Endothelial cell of umbilical vein (primary cell): ENCODE data around the gene FAM171A2.

Experiments
- EZH2 ChIP-seq: IDR thresholded peaks from 2 replicates; pipeline ENCODE4 v1.6.1; 2012; ENCODE audit warnings: borderline replicate concordance, low read depth, mild to moderate bottlenecking, moderate library complexity, low read length, inconsistent platforms; ENCODE audit not compliant: severe bottlenecking
- FOS ChIP-seq: IDR thresholded peaks from 2 replicates; pipeline ENCODE4 v1.6.1; 2011; ENCODE audit warnings: mild to moderate bottlenecking, low read length, moderate library complexity, borderline replicate concordance; ENCODE audit not compliant: insufficient read depth
- JUN ChIP-seq: IDR thresholded peaks from 2 replicates; pipeline ENCODE4 v1.6.1; 2011; ENCODE audit warnings: borderline replicate concordance, low read depth; ENCODE audit not compliant: insufficient read length, insufficient read depth
- MYC ChIP-seq: IDR thresholded peaks from one replicate; pipeline ENCODE4 v1.6.1; 2011; ENCODE audit warnings: mild to moderate bottlenecking, low read depth, low read length
- POLR2A ChIP-seq: IDR thresholded peaks from 2 replicates; pipeline ENCODE4 v1.6.1; 2012; ENCODE audit warnings: low read depth, mild to moderate bottlenecking, control low read depth, low read length
- TF ChIP-seq, protein P1 (sequence below), 2 donors: IDR thresholded peaks; 1 replicate in 1 of 2; 2 replicates in 1 of 2; pipeline ENCODE4 v1.5.1; 2011; ENCODE audit warnings: low read length in 2 of 2, mild to moderate bottlenecking in 2 of 2, moderate library complexity in 2 of 2, control low read depth in 1 of 2, inconsistent platforms in 1 of 2, low read depth in 1 of 2; ENCODE audit not compliant: insufficient read depth in 1 of 2; ENCODE audit errors: extremely low read depth in 1 of 2
- TF ChIP-seq, protein P2 (sequence below): IDR thresholded peaks from 2 replicates; pipeline ENCODE4 v1.6.1; 2011; ENCODE audit not compliant: insufficient read depth, insufficient read length

DNA sequence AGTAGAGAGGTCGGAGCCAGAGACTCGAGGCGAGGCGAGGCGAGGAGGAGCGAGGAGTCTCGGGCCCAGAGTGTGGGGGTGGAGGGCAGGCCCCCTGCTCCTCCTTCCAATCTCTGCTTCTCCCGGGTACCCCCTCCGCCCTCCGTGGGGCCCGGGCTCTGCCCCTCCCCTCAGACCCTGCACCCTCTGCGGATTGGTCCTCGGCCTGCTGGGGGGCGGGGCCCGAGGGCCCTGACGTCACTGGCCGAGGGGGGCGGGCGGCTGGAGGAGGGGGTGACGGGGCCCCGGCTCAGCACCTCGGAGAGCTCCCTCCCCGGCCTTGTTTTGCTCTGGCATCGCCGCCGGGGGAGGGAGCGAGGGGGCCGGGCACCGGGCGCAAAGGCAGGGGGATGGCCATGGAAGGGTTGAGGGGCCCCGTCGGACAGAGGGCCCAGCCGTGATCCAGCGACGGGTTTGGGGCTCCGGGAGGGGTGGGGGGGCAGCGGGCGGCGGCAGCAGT lies 55.3 kb downstream of the FAM171A2 start, which contains the start of gene RUNDC3A:
- TF ChIP-seq POLR2A (no peak), EZH2 (peak; percentile 17), JUN (no peak), MYC (no peak), FOS (no peak)
- TF ChIP-seq, protein P1, sequence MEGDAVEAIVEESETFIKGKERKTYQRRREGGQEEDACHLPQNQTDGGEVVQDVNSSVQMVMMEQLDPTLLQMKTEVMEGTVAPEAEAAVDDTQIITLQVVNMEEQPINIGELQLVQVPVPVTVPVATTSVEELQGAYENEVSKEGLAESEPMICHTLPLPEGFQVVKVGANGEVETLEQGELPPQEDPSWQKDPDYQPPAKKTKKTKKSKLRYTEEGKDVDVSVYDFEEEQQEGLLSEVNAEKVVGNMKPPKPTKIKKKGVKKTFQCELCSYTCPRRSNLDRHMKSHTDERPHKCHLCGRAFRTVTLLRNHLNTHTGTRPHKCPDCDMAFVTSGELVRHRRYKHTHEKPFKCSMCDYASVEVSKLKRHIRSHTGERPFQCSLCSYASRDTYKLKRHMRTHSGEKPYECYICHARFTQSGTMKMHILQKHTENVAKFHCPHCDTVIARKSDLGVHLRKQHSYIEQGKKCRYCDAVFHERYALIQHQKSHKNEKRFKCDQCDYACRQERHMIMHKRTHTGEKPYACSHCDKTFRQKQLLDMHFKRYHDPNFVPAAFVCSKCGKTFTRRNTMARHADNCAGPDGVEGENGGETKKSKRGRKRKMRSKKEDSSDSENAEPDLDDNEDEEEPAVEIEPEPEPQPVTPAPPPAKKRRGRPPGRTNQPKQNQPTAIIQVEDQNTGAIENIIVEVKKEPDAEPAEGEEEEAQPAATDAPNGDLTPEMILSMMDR (IDR thresholded peaks at IDR 0.05; ENCODE audit: extremely low read depth in 1 of 2, insufficient read depth in 1 of 2, low read depth in 1 of 2, low read length in 2 of 2) = no peak
- TF ChIP-seq, protein P2, sequence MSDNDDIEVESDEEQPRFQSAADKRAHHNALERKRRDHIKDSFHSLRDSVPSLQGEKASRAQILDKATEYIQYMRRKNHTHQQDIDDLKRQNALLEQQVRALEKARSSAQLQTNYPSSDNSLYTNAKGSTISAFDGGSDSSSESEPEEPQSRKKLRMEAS = no peak
